CD8-positive, alpha-beta memory T cell (primary cell): ENCODE data around the gene ARID4B. TPM values are rescaled to one million over a fixed set of nuclear protein-coding genes. Genes with fewer than 3 reads are reported as not detected.
A peak's percentile ranks its signal among the peaks of the same experiment; 100 is the strongest.

Experiments used
- CTCF ChIA-PET: fragments of 350-600 bp; sonication (Branson Sonifier 250); formaldehyde crosslinking; loops from one replicate; lab custom pipeline; 2021; ENCODE audit warnings: antibody characterized with exemption; lab: Charles Lee
- POLR2A ChIA-PET: fragments of 350-600 bp; sonication (Branson Sonifier 250); formaldehyde crosslinking; loops from one replicate; lab custom pipeline; 2021; ENCODE audit warnings: antibody characterized with exemption; lab: Charles Lee
- DNase-seq, 5 donors: peaks; one replicate each; pipeline versions ENCODE4 v3.0.0 to v3.0.0-alpha.2; 2020 to 2022; ENCODE audit warnings: mixed read lengths in 1 of 5
- H3K27ac ChIP-seq: one replicate; pipeline ENCODE4 v1.7.0; 2013; ENCODE audit warnings: low read depth, mild to moderate bottlenecking, low read length, moderate library complexity
- H3K27me3 ChIP-seq: 2 replicates; pipeline ENCODE4 v1.7.0; 2013; ENCODE audit warnings: low read length, mild to moderate bottlenecking; ENCODE audit not compliant: insufficient read depth, poor library complexity, severe bottlenecking
- H3K36me3 ChIP-seq: 2 replicates; pipeline ENCODE4 v1.7.0; 2013; ENCODE audit warnings: mild to moderate bottlenecking, low read length, moderate library complexity; ENCODE audit not compliant: insufficient read depth
- H3K4me1 ChIP-seq: 2 replicates; pipeline ENCODE4 v1.7.0; 2013; ENCODE audit warnings: mild to moderate bottlenecking, low read length, moderate library complexity; ENCODE audit not compliant: insufficient read depth
- H3K4me3 ChIP-seq: 2 replicates; pipeline ENCODE4 v1.7.0; 2013; ENCODE audit warnings: mild to moderate bottlenecking, low read length
- H3K9me3 ChIP-seq: 2 replicates; pipeline ENCODE4 v1.7.0; 2013; ENCODE audit warnings: mild to moderate bottlenecking, low read length
- H3K27ac Mint-ChIP-seq, 8 donors: one replicate each; pipeline ENCODE4 v1.8.0; 2020 to 2021; ENCODE audit warnings: mixed read lengths in 8 of 8, mild to moderate bottlenecking in 6 of 8, inconsistent platforms in 3 of 8, moderate library complexity in 3 of 8
- H3K27me3 Mint-ChIP-seq, 2 donors: one replicate each; pipeline ENCODE4 v1.8.0; 2020 to 2021; ENCODE audit warnings: mixed read lengths in 2 of 2, mild to moderate bottlenecking in 1 of 2, moderate library complexity in 1 of 2
- H3K36me3 Mint-ChIP-seq, 3 donors: one replicate each; pipeline ENCODE4 v1.8.0; 2020 to 2021; ENCODE audit warnings: mixed read lengths in 3 of 3, inconsistent platforms in 1 of 3, mild to moderate bottlenecking in 1 of 3
- H3K4me1 Mint-ChIP-seq, 3 donors: one replicate each; pipeline ENCODE4 v1.8.0; 2020 to 2021; ENCODE audit warnings: mixed read lengths in 3 of 3, inconsistent platforms in 1 of 3, mild to moderate bottlenecking in 1 of 3
- H3K4me3 Mint-ChIP-seq, 7 donors: one replicate each; pipeline ENCODE4 v1.8.0; 2020 to 2021; ENCODE audit warnings: mixed read lengths in 7 of 7, mild to moderate bottlenecking in 6 of 7, moderate library complexity in 4 of 7, inconsistent platforms in 2 of 7
- H3K9me3 Mint-ChIP-seq, 5 donors: one replicate each; pipeline ENCODE4 v1.8.0; 2020 to 2022; ENCODE audit warnings: mixed read lengths in 5 of 5, mild to moderate bottlenecking in 3 of 5, moderate library complexity in 2 of 5, inconsistent platforms in 1 of 5
- polyA plus RNA-seq: library from polyadenylated mRNA; unstranded; fragments of 300-500 nt; fragmentation: Illumina TruSeq; gene quantifications from one replicate; pipeline ENCODE4 v1.2.3, GENCODE V29; 2021
- total RNA-seq, 2 experiments: library from RNA; stranded (reverse); gene quantifications; one replicate each; pipeline ENCODE4 v1.2.3, GENCODE V29; 2021

The ARID4B gene
- total and polyA plus RNA-seq, 3 experiments from 2014 or later, result 39.9 to 88.6 (median 43.0) TPM

DNA sequence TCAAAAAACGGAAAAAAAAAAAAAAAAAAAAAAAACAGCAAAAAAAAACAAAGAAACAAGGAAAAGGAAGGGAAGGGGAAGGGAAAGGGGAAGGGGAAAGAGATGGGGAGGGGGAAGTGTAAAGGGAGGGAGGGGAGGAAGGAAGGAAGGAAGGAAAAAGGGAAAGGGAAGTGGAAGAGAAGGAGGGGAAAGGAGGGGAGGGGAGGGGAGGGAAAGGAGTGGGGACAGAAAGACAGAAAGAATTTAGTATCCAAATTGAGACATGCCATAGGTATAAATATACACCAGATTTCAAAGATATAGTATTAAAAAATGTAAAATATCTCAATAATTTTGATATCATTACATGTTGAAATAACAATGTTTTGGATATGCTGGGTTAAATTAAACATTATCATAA lies 25.8 kb downstream of the ARID4B start:
- no peaks in the 10 kb centered on the region for H3K27me3 ChIP-seq
- Mint-ChIP-seq H3K27me3 (no peaks in the 10 kb centered on the region), H3K4me1 (peaks cover 65 to 85% (median 78%) of the 10 kb centered on the region in 3 donors), H3K9me3 (peaks cover 0 to 2% (median 0%) of the 10 kb centered on the region in 5 donors), H3K4me3 (no peak overlapping the region), H3K27ac (peak overlapping the region in 3 of 8 donors; percentile 46 to 58 (median 46)), H3K36me3 (peaks cover 0 to 4% (median 0%) of the 10 kb centered on the region in 3 donors)
- no peaks in the 10 kb centered on the region for H3K9me3 ChIP-seq
- POLR2A ChIA-PET, result no interaction called here
- H3K27ac ChIP-seq, result no peak overlapping the region
- H3K4me3 ChIP-seq, result no peak overlapping the region
- DNase-seq, result no peak
- no peaks in the 10 kb centered on the region for H3K36me3 ChIP-seq
- CTCF ChIA-PET, result interaction anchor here (1.1 kb wide), 1 partner anchor 183 kb away, joined by 3 read pairs; no protein-coding TSS in a partner anchor
- H3K4me1 ChIP-seq, result peaks cover 75% of the 10 kb centered on the region

DNA sequence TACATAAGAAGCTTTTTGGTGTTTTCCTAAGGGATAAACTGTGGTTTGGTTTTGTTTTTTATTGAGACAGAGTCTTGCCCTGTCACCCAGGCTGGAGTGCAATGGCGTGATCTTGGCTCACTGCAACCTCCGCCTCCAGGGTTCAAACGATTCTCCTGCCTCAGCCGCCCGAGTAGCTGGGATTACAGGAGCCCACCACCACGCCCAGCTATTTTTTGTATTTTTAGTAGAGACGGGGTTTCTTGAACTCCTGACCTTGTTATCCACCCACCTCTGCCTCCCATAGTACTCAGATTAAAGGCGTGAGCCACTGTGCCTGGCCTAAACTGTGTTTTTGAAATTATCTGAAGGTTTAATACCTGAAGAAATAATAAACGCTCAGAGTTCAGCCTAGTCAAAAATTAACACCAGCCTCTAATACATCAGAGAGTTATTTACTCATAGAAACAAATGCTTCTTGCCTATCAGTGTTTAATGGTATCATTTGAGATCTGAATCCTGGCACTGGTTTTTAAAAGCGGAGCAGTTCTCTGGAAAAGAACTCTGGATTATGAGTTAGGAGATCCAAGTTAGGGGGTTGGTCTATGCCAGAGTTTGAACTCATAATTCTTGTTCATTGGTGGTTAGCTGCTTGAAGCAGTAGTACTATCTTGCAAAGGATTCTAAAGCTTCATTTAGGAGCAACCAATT lies 28.7 kb downstream of the ARID4B start:
- Mint-ChIP-seq H3K4me1 (peaks cover 49 to 73% (median 62%) of the 10 kb centered on the region in 3 donors), H3K36me3 (peaks cover 0 to 6% (median 4%) of the 10 kb centered on the region in 3 donors), H3K4me3 (peak overlapping the region in 6 of 7 donors; percentile 30 to 71 (median 50)), H3K27ac (peak overlapping the region; percentile 47 to 98 (median 89)), H3K9me3 (peaks cover 0 to 8% (median 5%) of the 10 kb centered on the region in 5 donors), H3K27me3 (peaks cover 0 to 1% of the 10 kb centered on the region in 2 donors)
- no peaks in the 10 kb centered on the region for H3K36me3 ChIP-seq
- ChIA-PET POLR2A (interaction anchor here (0.6 kb wide), 1 partner anchor 20 kb away, joined by 3 read pairs; no protein-coding TSS in a partner anchor), CTCF (interaction anchor here (1.1 kb wide), 1 partner anchor 41 kb away, joined by 3 read pairs; no protein-coding TSS in a partner anchor)
- H3K9me3 ChIP-seq, result no peaks in the 10 kb centered on the region
- H3K4me1 ChIP-seq, result peaks cover 73% of the 10 kb centered on the region
- no peaks in the 10 kb centered on the region for H3K27me3 ChIP-seq
- H3K4me3 ChIP-seq, result no peak overlapping the region
- DNase-seq, result no peak
- no peak overlapping the region for H3K27ac ChIP-seq

DNA sequence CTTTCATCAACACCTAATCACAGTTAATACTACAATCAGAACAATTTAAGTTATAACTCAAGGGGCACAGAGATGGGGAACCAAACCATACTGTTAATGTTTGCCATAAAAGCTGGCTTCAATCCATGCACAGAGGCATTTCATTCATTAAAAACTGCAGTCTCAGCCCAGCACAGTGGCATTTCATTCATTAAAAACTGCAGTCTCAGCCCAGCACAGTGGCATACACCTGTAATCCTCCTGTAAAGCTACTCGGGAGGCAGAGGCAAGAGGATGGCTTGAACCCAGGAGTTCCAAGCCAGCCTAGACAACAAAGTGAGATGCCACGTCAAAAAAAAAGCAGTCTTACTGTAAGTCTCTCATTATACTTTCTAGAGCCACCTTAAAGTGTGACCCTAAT lies 29.2 kb downstream of the ARID4B start:
- H3K4me1 Mint-ChIP-seq, result peaks cover 48 to 71% (median 62%) of the 10 kb centered on the region in 3 donors
- Histone ChIP-seq H3K27me3 (no peaks in the 10 kb centered on the region), H3K4me3 (no peak overlapping the region), H3K36me3 (no peaks in the 10 kb centered on the region), H3K27ac (no peak overlapping the region), H3K9me3 (no peaks in the 10 kb centered on the region), H3K4me1 (peaks cover 70% of the 10 kb centered on the region)
- H3K27ac Mint-ChIP-seq, result peak overlapping the region; percentile 47 to 98 (median 89)
- peaks cover 0 to 1% of the 10 kb centered on the region in 2 donors for H3K27me3 Mint-ChIP-seq
- H3K9me3 Mint-ChIP-seq, result peaks cover 0 to 8% (median 5%) of the 10 kb centered on the region in 5 donors
- DNase-seq, result no peak
- ChIA-PET CTCF (no interaction called here), POLR2A (interaction anchor here (0.6 kb wide), 1 partner anchor 20 kb away, joined by 3 read pairs; no protein-coding TSS in a partner anchor)
- H3K36me3 Mint-ChIP-seq, result peaks cover 0 to 5% (median 4%) of the 10 kb centered on the region in 3 donors
- peak overlapping the region; percentile 3 to 65 (median 39) for H3K4me3 Mint-ChIP-seq

DNA sequence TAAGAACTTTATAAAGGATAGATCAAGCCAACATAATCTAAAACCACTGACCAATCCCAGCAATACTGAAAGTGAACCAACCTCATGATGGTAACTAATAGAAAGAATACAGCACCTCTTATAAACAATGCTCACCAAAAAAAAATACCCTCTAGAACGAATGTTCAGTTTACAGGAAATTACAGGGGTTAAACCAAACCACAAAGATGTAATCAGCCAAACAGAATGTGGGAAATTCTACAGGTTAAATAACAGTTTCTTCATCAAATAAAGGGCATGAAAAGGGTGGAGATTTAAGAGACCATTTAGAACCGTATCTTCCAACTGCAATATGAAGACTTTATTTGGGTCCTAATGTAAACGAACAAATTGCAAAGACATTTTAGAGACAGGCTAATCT lies 30.4 kb downstream of the ARID4B start:
- Histone ChIP-seq H3K4me3 (peak overlapping the region; percentile 37), H3K4me1 (peaks cover 71% of the 10 kb centered on the region), H3K27ac (peak overlapping the region; percentile 39), H3K27me3 (no peaks in the 10 kb centered on the region), H3K36me3 (no peaks in the 10 kb centered on the region), H3K9me3 (no peaks in the 10 kb centered on the region)
- peak overlapping the region; percentile 71 to 97 (median 90) for H3K27ac Mint-ChIP-seq
- peaks cover 0 to 8% (median 5%) of the 10 kb centered on the region in 5 donors for H3K9me3 Mint-ChIP-seq
- POLR2A ChIA-PET, result no interaction called here
- H3K27me3 Mint-ChIP-seq, result peaks cover 0 to 3% of the 10 kb centered on the region in 2 donors
- peaks cover 0 to 4% (median 4%) of the 10 kb centered on the region in 3 donors for H3K36me3 Mint-ChIP-seq
- H3K4me1 Mint-ChIP-seq, result peaks cover 48 to 73% (median 62%) of the 10 kb centered on the region in 3 donors
- peak in 2 of 5 donors; percentile 72 to 82 for DNase-seq
- CTCF ChIA-PET, result no interaction called here
- H3K4me3 Mint-ChIP-seq, result peak overlapping the region; percentile 47 to 77 (median 76)

DNA sequence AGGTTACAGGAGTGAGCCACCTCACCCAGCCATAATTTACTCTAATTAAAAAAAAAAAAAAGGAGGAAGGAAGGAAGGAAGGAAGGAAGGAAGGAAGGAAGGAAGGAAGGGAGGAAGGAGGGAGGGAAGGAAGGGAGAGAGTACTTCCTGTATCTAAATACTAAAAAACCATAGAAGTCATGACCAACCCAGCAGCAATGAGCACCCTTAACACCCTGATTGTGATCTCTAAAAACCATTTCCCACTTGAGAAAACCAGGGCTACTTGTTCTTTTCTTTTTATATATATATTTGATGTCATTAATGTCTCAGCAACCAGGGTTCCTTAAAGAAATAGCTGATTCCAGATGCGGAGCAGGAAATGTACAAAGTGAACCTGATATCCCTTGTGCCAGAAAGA lies 31.2 kb downstream of the ARID4B start:
- H3K4me3 ChIP-seq, result peak overlapping the region; percentile 42
- H3K9me3 Mint-ChIP-seq, result peaks cover 0 to 8% (median 5%) of the 10 kb centered on the region in 5 donors
- H3K9me3 ChIP-seq, result no peaks in the 10 kb centered on the region
- peaks cover 51 to 76% (median 62%) of the 10 kb centered on the region in 3 donors for H3K4me1 Mint-ChIP-seq
- peak overlapping the region; percentile 39 for H3K27ac ChIP-seq
- ChIA-PET POLR2A (no interaction called here), CTCF (no interaction called here)
- H3K36me3 ChIP-seq, result no peaks in the 10 kb centered on the region
- peaks cover 0 to 3% of the 10 kb centered on the region in 2 donors for H3K27me3 Mint-ChIP-seq
- peaks cover 0 to 4% (median 3%) of the 10 kb centered on the region in 3 donors for H3K36me3 Mint-ChIP-seq
- peak overlapping the region; percentile 50 to 78 (median 65) for H3K4me3 Mint-ChIP-seq
- peak overlapping the region; percentile 45 to 97 (median 90) for H3K27ac Mint-ChIP-seq
- peaks cover 69% of the 10 kb centered on the region for H3K4me1 ChIP-seq
- DNase-seq, result peak in 1 of 5 donors; percentile 36
- H3K27me3 ChIP-seq, result no peaks in the 10 kb centered on the region

DNA sequence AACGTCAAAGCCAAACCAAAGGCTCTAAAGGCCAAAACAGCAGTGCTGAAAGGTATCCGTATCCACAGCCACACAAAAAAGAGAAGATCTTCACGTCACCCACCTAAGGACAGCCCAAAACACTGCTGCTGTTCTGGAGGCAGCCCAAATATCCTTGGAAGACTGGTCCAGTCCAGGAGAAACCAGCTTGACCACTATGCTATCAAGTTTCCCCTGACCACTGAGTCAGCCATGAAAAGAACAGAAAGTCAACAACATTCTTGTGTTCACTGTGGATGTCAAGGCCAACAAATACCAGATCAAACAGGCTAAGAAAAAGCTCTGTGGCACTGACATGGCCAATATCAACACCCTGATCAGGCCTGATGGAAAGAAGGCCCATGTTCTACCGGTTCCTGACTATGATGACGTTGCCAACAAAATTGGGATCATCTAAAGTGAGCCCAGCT lies 32.1 kb downstream of the ARID4B start:
- H3K27me3 ChIP-seq, result no peaks in the 10 kb centered on the region
- ChIA-PET POLR2A (no interaction called here), CTCF (no interaction called here)
- Mint-ChIP-seq H3K4me3 (peak overlapping the region in 2 of 7 donors; percentile 39 to 61), H3K27me3 (peaks cover 0 to 3% of the 10 kb centered on the region in 2 donors), H3K9me3 (peaks cover 0 to 8% (median 5%) of the 10 kb centered on the region in 5 donors), H3K4me1 (peaks cover 56 to 73% (median 66%) of the 10 kb centered on the region in 3 donors), H3K36me3 (peaks cover 0 to 4% (median 3%) of the 10 kb centered on the region in 3 donors), H3K27ac (peak overlapping the region; percentile 18 to 96 (median 80))
- no peak for DNase-seq
- H3K9me3 ChIP-seq, result no peaks in the 10 kb centered on the region
- H3K4me3 ChIP-seq, result no peak overlapping the region
- no peaks in the 10 kb centered on the region for H3K36me3 ChIP-seq
- peaks cover 63% of the 10 kb centered on the region for H3K4me1 ChIP-seq
- no peak overlapping the region for H3K27ac ChIP-seq

DNA sequence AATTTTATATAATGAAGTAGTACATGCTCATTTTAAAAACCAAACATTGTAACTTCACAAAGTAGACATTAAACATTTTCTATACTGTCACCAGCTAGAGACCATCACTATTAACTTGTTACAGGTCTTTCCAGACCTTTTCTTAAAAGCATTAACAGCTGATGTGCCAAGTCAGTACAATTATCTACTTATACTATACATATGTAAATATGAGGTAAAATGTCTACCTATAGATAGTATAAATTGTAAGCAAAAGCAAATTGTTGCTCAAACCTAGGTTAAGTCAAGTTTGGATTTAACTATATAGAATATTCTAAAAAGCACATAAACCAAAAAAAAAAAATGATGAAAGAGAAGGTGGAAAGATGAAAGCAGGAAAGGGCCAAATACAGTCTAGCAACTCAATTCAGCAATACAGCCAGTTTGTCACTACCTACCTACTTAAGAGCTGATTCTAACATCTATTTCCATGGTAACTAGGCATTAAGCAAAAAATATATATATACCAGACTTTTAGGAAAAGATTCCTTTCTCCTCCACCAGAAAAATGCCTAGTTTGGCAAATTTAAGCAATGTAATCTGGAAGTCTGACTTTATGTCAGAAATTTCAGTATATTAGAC lies 34.5 kb downstream of the ARID4B start:
- H3K36me3 ChIP-seq, result no peaks in the 10 kb centered on the region
- peaks cover 0 to 3% of the 10 kb centered on the region in 2 donors for H3K27me3 Mint-ChIP-seq
- DNase-seq, result no peak
- POLR2A ChIA-PET, result interaction anchor here (0.9 kb wide), 1 partner anchor 20 kb away, joined by 3 read pairs; no protein-coding TSS in a partner anchor
- H3K4me3 ChIP-seq, result no peak overlapping the region
- H3K4me1 Mint-ChIP-seq, result peaks cover 60 to 77% (median 70%) of the 10 kb centered on the region in 3 donors
- peak overlapping the region in 6 of 8 donors; percentile 18 to 74 (median 66) for H3K27ac Mint-ChIP-seq
- H3K27ac ChIP-seq, result no peak overlapping the region
- peaks cover 0 to 8% (median 5%) of the 10 kb centered on the region in 5 donors for H3K9me3 Mint-ChIP-seq
- no peaks in the 10 kb centered on the region for H3K27me3 ChIP-seq
- H3K4me1 ChIP-seq, result peaks cover 61% of the 10 kb centered on the region
- peaks cover 0 to 8% (median 4%) of the 10 kb centered on the region in 3 donors for H3K36me3 Mint-ChIP-seq
- CTCF ChIA-PET, result no interaction called here
- H3K9me3 ChIP-seq, result no peaks in the 10 kb centered on the region
- peak overlapping the region in 3 of 7 donors; percentile 29 to 73 (median 35) for H3K4me3 Mint-ChIP-seq
